AML-193 (cell line): ENCODE measurements around the gene IL25.
"Not testable (repeated sequence)": the region's sequence is repeated elsewhere in the genome, so short reads cannot be mapped to it uniquely, and the experiment has no call there.

ENCODE experiments used
- DNase-seq, 2 experiments: peaks; one replicate each; lab custom pipeline; 2025; lab: John Stamatoyannopoulos, UW

IL25 gene

DNA sequence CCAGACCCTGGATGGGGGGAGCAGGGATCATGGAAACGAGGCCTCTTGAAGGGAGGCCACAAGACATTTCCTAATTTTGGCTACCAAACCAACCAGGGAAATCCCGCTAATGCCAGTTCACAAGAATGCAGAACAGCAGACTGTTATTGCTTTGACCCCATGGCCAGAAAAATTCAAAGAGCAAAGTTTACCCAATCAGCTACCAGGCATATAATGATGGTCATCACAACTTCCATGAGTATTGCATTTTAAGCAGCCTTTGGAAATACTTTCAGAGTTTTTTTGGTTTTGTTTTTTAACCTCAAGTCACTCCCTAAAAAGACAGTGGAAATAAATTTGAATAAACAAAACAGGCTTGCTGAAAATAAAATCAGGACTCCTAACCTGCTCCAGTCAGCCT is at the start of gene IL25:
IL25 (plus strand) TSS at position 301 of the 400 bp plus-strand sequence.
- no peak for DNase-seq

DNA sequence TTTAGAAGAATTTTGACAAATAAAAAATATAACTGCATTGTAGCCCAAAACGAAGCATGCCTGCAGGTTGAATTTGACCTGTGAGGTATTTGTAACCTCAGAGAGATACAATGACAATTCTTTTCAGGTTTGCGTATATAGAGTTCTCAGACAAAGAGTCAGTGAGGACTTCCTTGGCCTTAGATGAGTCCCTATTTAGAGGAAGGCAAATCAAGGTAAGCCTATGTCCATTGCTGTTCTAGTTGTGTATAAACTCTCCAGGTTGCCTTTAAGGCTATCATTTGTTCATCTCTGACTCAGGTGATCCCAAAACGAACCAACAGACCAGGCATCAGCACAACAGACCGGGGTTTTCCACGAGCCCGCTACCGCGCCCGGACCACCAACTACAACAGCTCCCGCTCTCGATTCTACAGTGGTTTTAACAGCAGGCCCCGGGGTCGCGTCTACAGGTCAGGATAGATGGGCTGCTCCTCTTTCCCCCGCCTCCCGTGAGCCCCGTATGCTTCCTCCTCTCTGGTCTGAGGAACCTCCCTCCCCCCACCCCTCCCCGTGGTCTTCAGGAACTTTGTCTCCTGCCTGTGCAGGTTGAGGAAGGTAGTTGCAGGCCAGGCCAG is 48.7 kb upstream of the IL25 start:
- DNase-seq: no peak

DNA sequence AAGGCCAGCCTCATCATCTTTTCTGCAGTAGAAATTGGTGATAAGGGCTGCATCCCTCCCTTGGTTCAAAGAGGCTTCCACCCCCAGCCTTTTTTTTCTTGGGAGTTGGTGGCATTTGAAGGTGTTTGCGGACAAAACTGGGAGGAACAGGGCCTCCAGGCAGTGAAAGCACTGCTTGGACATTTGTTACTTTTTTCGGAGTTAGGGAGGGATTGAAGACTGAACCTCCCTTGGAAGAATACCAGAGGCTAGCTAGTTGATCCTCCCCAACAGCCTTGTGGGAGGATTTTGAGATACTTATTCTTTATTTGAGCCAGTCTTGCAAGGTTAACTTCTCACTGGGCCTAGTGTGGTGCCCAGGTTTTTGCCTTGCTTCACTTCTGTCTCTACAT is 48.2 kb upstream of the IL25 start:
- no peak for DNase-seq

DNA sequence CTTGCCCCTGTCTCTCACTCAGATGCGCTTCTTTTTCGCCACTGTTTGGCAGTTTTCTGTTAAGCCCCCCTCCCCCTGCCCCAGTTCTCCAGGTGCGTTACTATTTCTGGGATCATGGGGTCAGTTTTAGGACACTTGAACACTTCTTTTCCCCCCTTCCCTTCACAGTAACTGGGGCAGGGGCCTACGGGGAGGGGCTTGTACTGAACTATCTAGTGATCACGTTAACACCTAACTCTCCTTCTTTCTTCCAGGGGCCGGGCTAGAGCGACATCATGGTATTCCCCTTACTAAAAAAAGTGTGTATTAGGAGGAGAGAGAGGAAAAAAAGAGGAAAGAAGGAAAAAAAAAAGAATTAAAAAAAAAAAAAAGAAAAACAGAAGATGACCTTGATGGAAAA is 47.6 kb upstream of the IL25 start:
- no peak for DNase-seq

- DNase-seq: not testable (repeated sequence)
Observed at GRCh38 chr14:23325746-23326145, 46.9 kb upstream of the IL25 start.

DNA sequence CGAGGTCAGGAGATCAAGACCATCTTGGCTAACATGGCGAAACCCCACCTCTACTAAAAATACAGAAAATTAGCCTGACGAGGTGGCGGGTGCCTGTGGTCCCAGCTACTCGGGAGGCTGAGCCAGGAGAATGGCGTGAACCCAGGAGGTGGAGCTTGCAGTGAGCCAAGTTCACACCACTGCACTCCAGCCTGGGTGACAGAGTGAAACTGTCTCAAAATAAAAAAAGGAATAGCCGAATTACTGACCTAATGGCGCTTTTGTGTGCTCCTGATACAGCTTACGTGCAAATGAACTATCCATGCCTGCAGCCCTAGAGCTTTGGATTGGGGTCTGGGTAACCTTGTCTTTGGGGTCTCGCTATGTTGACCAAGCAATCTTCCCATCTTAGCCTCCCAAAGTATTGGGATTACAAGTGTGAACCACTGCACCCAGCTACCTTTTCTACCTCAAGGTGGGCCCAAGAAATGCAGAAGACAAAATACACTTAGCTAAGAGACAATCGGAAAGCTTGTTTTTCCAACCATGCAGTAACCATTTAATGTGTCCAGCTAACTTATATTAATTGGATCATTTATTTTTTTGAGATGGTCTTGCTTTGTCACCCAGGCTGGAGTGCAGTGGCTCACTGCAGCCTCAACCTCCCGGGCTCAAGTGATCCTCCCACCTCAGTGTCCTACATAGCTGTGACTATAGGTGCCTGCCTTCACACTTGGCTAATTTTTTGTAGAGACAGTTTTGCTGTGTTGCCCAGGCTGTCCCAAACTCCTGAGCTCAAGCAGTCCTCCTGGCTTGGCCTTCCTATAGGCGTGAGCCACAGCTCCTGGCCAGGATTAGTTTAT is 45.9 kb upstream of the IL25 start:
- DNase-seq: no peak

- DNase-seq: peak; percentile 69 to 75
Observed at GRCh38 chr14:23327947-23328744, 44.5 kb upstream of the IL25 start.

GRCh38 chr14:23335623-23336022 is 37.0 kb upstream of the IL25 start:
- DNase-seq: no peak

DNA sequence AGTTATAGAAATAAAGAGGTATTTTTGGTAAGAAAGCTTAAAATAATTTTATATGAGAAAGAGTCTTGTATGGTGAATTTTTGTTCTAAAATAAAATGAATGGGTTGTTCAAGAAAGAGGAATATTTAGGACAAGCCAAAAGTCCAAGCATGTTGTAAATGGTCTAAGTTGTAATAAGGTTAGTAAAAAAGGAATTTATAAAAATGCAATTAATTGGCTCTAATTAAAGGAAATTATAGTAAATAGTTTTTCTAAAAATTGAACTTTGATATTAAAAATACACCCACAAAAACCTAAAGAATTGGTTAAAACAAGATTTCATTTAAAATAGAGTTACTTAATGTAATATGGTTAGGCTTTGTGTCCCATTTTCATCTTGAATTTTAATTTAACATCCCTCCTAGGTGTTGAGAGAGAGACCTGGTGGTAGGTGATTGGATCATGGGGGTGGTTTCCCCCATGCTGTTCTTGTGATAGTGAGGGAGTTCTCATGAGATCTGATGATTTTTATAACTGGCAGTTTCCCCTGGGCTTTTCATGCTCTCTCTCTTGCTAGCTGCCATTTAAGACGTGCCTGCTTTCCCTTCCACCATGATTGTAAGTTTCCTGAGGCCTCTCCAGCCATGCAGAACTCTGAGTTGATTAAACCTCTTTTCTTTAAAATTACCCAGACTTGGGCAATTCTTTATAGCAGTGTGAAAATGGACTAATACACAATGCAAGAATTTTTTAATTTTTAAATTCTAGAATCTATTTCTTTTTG is 32.9 kb upstream of the IL25 start:
- no peak for DNase-seq

DNA sequence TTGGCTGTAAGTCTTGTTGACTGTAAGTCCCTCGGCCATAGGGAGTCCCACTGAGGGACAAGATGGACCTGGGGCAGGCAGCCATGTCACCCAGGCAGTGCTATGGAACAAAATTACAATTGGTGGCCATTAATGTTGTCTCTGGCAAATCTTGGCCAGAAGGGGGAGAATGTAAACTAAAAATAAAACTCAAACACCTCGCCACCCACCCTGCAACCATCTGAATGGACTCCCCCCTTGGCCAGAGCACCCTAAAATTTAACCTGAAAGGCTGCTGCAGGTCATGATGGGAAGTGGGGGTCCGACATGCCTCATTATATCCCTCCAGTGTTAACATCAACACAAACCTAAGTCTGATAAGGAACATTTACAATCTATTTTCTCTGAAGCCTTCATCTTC is 28.1 kb upstream of the IL25 start:
- DNase-seq: no peak

DNA sequence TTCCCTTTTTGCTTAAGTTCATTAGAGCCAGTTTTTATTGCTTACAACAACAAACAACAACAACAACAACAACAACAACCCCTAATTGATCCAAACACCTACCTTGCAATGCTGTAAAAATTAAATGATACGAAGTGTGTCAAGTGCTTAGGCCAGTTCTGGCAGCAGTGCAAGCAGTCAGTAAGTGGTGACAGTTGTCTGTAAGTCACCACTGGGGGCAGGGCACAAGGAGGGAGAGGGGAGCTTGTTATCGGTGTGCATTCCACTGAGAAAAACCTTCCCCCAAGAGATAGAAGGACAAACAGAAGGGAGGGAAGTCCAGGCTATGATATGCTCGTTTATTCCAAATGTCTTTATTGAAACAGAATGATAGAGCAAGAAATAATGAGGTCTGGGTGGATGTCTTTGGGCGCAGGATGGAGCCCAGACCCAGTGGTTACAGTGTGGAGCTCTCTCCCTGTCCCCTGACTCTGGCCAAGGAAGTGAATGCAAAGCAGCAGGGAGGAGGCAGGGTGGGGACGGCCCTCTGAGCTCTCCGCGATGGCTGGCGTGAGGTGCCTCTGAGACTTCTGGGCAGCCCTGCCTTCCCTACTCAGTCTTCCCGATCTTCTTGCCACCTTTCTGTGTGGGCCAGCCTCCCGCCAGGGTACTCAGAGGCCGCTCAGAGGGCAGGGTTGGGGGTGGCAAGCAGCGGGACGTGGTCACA is 26.5 kb upstream of the IL25 start:
- no peak for DNase-seq

DNA sequence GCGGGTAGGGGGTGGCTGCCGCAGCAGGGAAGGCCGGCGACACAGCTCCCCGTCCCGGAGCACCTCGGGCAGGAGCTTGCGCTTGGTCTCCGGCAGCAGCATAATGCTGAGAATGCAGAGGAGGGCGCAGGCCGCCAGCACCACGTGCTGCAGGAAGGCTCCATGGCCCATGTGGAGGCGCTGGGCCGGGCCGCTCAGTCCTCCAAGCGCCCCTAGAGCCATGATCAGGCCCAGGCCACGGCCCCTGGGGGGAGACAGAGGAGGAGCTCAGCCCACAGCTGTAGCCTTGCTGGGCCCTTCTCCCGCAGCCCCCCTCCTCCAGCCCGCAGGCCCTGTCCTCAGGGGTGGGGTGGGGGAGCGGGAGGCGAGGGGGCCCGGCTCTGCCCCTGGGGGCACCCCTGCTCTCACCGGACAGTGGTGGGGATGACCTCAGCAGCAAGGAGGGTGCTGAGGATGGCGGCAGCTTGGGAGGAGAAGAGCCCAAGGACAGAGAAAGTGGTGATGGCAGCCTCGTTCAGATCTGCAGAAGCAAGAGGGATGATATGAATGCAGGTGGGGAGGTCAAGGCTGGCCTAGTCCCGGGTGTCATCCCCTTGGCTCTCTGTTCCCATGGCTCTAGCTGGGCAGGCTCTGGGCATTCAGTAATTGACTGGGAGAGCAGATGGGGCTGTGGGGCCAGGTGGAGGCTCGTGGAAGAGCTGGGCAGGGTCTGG is 25.8 kb upstream of the IL25 start:
- DNase-seq: no peak

GRCh38 chr14:23347406-23348296 is 25.0 kb upstream of the IL25 start:
- DNase-seq: no peak

DNA sequence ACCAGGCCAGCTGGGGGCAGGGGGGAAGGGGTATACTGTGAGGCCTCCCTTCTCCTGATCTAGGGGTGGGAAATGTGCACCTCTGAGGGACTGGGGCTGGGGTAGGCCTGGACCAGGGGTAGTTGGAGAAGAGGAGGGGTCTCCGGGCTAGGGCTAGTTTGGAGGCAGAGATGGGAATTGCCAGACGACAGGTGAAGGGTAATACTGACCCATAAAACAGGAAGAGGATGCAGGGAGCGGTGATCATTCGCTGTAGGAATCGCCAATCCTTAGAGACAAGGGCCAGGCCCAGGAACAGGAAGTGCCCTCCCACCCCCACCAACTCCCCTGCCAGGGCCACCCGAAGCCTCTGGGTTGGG is 24.3 kb upstream of the IL25 start:
- no peak for DNase-seq

DNA sequence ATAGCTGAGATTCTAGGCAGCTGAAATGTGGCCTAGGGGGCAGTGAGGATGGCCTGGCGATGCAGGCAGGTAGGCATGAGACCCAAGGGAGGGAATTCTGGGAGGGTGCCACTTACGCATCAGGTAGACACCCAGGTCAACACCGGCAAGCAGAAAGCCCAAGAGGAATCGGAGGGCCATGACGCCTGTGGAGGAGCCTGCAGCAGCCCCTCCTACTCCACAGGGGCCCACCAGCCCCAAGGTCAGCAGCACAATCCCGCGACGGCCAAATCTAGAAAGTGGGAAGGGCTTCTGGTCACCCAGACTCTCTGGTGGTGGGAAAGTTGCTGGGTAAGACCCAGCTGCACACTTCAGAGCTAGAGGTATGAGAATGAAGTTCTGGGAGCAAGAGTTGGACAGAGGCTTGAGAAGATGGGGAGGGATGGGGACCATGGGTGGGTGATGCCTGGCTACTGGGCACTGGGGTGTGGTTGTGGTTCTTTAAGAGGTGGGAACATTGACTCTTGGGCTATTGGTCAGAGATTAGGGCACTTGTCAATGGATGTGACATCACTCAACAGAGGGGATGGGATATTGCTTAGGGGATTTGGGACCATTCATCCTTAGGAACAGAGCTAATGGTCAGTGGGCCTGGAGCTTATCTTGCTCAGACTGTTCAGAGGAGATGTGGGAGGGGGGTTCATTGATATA is 23.3 kb upstream of the IL25 start:
- DNase-seq: no peak

DNA sequence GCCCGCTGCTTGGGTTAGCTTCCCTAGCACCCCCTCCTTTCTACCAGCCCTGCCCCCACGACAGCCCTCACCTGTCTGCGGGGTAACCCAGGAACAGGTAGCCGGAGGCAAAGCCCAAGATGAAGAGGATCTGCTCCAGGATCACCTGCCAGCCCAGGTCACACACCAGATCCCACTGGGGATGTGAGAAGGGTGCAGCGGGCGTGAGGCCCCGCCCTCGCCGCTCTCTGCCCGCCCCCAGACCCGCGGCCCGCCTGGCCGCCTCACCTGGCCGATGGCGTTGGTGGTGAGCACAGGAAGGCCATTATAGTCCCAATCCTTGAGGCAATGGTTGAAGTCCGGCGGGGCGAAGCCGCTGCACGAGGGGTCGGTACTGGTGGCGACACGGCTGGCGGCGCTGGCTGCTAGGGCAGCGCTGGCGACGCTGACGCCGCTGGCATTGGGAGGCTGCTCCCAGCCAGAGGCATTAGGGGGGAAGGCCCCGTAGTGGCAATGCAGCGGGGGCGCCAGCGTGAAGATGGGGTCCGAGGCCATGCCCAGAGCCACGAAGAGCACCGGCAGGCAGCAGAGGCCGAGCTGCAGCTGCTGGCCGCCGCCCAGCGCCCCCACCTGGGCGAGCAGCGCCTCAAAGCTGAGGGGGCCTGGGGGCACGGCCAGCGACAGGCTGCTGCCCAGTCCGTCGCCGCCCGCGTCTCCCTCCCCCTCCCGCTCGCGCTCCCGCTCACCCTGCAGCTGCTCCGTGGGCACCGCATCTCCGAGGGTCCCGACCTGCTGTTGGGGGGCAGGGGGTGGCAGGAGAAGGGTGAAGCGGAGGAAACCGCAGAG is 20.7 kb upstream of the IL25 start:
- DNase-seq: no peak

GRCh38 chr14:23352506-23353432 is 19.8 kb upstream of the IL25 start, which contains the start of gene SLC22A17:
SLC22A17 (minus strand) TSS chr14:23352887.
- DNase-seq: no peak
